Kidney (tissue), 14 donors: ENCODE measurements around the gene CPEB4. TPM values are rescaled to one million over a fixed set of nuclear protein-coding genes. Genes with fewer than 3 reads are reported as not detected.

Source experiments
- DNase-seq, 5 donors: peaks; one replicate each; pipeline ENCODE4 v3.0.0-alpha.2; 2013 to 2020
- FAIRE-seq: peaks from 2 replicates; lab custom pipeline; 2012; peaks lifted over from hg19 to GRCh38; lab: Jason Lieb, UNC
- H3K27ac ChIP-seq, 2 donors: one replicate each; pipeline ENCODE4 v1.7.0; 2013; ENCODE audit warnings: low read depth in 2 of 2, low read length in 2 of 2, inconsistent platforms in 1 of 2
- H3K27me3 ChIP-seq: one replicate; pipeline ENCODE4 v1.7.1; 2013; ENCODE audit warnings: low read length, inconsistent platforms; ENCODE audit not compliant: control insufficient read depth, insufficient read depth
- H3K36me3 ChIP-seq, 3 donors: one replicate each; pipeline versions ENCODE4 v1.7.0 to v1.7.1; 2013; ENCODE audit warnings: low read length in 3 of 3, control low read depth in 1 of 3, inconsistent platforms in 1 of 3; ENCODE audit not compliant: insufficient read depth in 3 of 3, control insufficient read depth in 2 of 3
- H3K4me1 ChIP-seq, 3 donors: one replicate each; pipeline versions ENCODE4 v1.7.0 to v1.7.1; 2013; ENCODE audit warnings: low read length in 3 of 3, inconsistent platforms in 1 of 3, low read depth in 1 of 3; ENCODE audit not compliant: control insufficient read depth in 2 of 3, insufficient read depth in 2 of 3
- H3K4me3 ChIP-seq, 3 donors: one replicate each; pipeline versions ENCODE4 v1.7.0 to v1.8.1; 2013; ENCODE audit warnings: low read length in 3 of 3, control low read depth in 1 of 3, inconsistent platforms in 1 of 3
- H3K9ac ChIP-seq, 3 donors: one replicate each; pipeline versions ENCODE4 v1.7.0 to v1.7.1; 2013; ENCODE audit warnings: low read length in 3 of 3, control low read depth in 1 of 3, inconsistent platforms in 1 of 3
- H3K9me3 ChIP-seq, 3 donors: one replicate each; pipeline versions ENCODE4 v1.7.0 to v1.7.1; 2013; ENCODE audit warnings: low read length in 3 of 3, control low read depth in 1 of 3, inconsistent platforms in 1 of 3; ENCODE audit not compliant: control insufficient read depth in 2 of 3, insufficient read depth in 1 of 3
- CTCF ChIP-seq: IDR thresholded peaks from 3 replicates; pipeline ENCODE4 v1.5.1; 2012; ENCODE audit warnings: mild to moderate bottlenecking, moderate library complexity, borderline replicate concordance; ENCODE audit not compliant: insufficient read depth; ENCODE audit errors: extremely low read depth
- intact Hi-C: fragments of 100-400 bp; cut with DNase I; formaldehyde crosslinking; loops from one replicate; pipeline ENCODE4 v1.11.1; 2022
- polyA plus RNA-seq: library from polyadenylated mRNA; stranded (reverse); fragments of 350-450 nt; fragmentation: Illumina TruSeq; extraction: RNeasy Lipid Tissue Mini Kit (QIAGEN cat#74804); gene quantifications from one replicate; pipeline ENCODE4 v1.2.3, GENCODE V29; 2014; ENCODE audit warnings: low read depth, low replicate concordance; ENCODE audit not compliant: insufficient read depth
- total RNA-seq: library from RNA; stranded (reverse); fragmentation: NEBNext Ultra II Directional; extraction: Animal tissue kit (Norgen Biotek cat#: 25700); gene quantifications from one replicate; pipeline ENCODE4 v1.2.1, GENCODE V29; 2021
- donor health status: control.
- donor health status: control.
- donor health status: control.
- donor health status: control.
- donor health status: control.
- donor health status: DM: yes; HTN: yes; CAD: no.
- donor health status: Normal renal cell carcinoma (clear cell type).

The CPEB4 gene
- total and polyA plus RNA-seq, 2 donors from 2014 or later = 9.5 to 73.0 TPM

- Histone ChIP-seq H3K9ac (no peak overlapping the region), H3K27me3 (no peaks in the 10 kb centered on the region), H3K4me1 (no peaks in the 10 kb centered on the region), H3K4me3 (no peak overlapping the region), H3K27ac (no peak overlapping the region), H3K36me3 (no peaks in the 10 kb centered on the region), H3K9me3 (peaks cover 0 to 6% (median 0%) of the 10 kb centered on the region in 3 donors)
- FAIRE-seq = no peak
- no peak for TF ChIP-seq CTCF
- intact Hi-C loops = no loop called here
- DNase-seq = no peak
Observed at GRCh38 chr5:173849908-173850307, 38.2 kb upstream of the CPEB4 start.

- H3K36me3 ChIP-seq = no peaks in the 10 kb centered on the region
- H3K9me3 ChIP-seq = peaks cover 0 to 6% (median 0%) of the 10 kb centered on the region in 3 donors
- no peak for TF ChIP-seq CTCF
- no peaks in the 10 kb centered on the region for H3K4me1 ChIP-seq
- no peak overlapping the region for H3K9ac ChIP-seq
- no peak for DNase-seq
- no peak overlapping the region for H3K4me3 ChIP-seq
- no peak for FAIRE-seq
- intact Hi-C loops = no loop called here
- H3K27me3 ChIP-seq = no peaks in the 10 kb centered on the region
- no peak overlapping the region for H3K27ac ChIP-seq
Observed at GRCh38 chr5:173850659-173851058, 37.5 kb upstream of the CPEB4 start.

GRCh38 chr5:173851595-173852243 is 36.4 kb upstream of the CPEB4 start:
- H3K36me3 ChIP-seq = no peaks in the 10 kb centered on the region
- TF ChIP-seq CTCF = no peak
- intact Hi-C loops = no loop called here
- H3K9ac ChIP-seq = no peak overlapping the region
- no peaks in the 10 kb centered on the region for H3K4me1 ChIP-seq
- DNase-seq (no peak), FAIRE-seq (no peak)
- peaks cover 0 to 6% (median 0%) of the 10 kb centered on the region in 3 donors for H3K9me3 ChIP-seq
- H3K27me3 ChIP-seq = no peaks in the 10 kb centered on the region
- H3K4me3 ChIP-seq = no peak overlapping the region
- no peak overlapping the region for H3K27ac ChIP-seq
